IMR-90 (cell line): Measurements from ENCODE around the gene MAP3K3. TPM values are rescaled to one million over a fixed set of nuclear protein-coding genes. Genes with fewer than 3 reads are reported as not detected.
A peak's percentile ranks its signal among the peaks of the same experiment; 100 is the strongest.

Experiments
- ATAC-seq: fragments of 200-7000 bp; cut with Tn5 transposase; 2 replicates; pipeline ENCODE4 v1.9.1; 2020; ENCODE audit warnings: low read depth, mild to moderate bottlenecking, moderate library complexity
- BruUV-seq: library from RNA; stranded (reverse); fragments of 400-500 nt; replicated peaks from 2 replicates; lab custom pipeline; 2021; lab: Mats Ljungman, UMichigan
- CTCF ChIA-PET: fragments of 300-600 bp; formaldehyde crosslinking; extraction: SDS; loops from one replicate; lab custom pipeline; 2021; ENCODE audit warnings: antibody characterized with exemption; lab: Yijun Ruan, JAX
- POLR2A ChIA-PET: fragments of 300-600 bp; sonication (Branson Sonifier 250); formaldehyde crosslinking; loops from one replicate; lab custom pipeline; 2022; ENCODE audit warnings: antibody characterized with exemption; ENCODE audit not compliant: unreplicated experiment; lab: Charles Lee
- DNase-seq: peaks from one replicate; pipeline ENCODE4 v3.0.0; 2013
- H2AFZ ChIP-seq: replicated peaks from 2 replicates; pipeline ENCODE3; 2013; ENCODE audit warnings: low read length, mild to moderate bottlenecking; ENCODE audit not compliant: poor library complexity
- H2AK5ac ChIP-seq: 2 replicates; pipeline ENCODE4 v1.6.1; 2013; ENCODE audit warnings: low read depth, low read length, inconsistent platforms
- H2AK9ac ChIP-seq: replicated peaks from 2 replicates; pipeline ENCODE3; 2013; ENCODE audit warnings: mild to moderate bottlenecking, low read depth, low read length, moderate library complexity; ENCODE audit not compliant: poor library complexity
- H2BK120ac ChIP-seq: 2 replicates; pipeline ENCODE4 v1.6.1; 2013; ENCODE audit warnings: low read depth, low read length, inconsistent platforms
- H2BK15ac ChIP-seq: 3 replicates; pipeline ENCODE4 v1.6.1; 2013; ENCODE audit warnings: low read depth, low read length, inconsistent platforms
- H2BK20ac ChIP-seq: 2 replicates; pipeline ENCODE4 v1.6.1; 2013; ENCODE audit warnings: low read depth, mild to moderate bottlenecking, inconsistent platforms, low read length, moderate library complexity
- H2BK5ac ChIP-seq: 2 replicates; pipeline ENCODE4 v1.6.1; 2013; ENCODE audit warnings: mild to moderate bottlenecking, low read depth, low read length, inconsistent platforms; ENCODE audit not compliant: poor library complexity, severe bottlenecking
- H3K14ac ChIP-seq: replicated peaks from 2 replicates; pipeline ENCODE4 v1.6.1; 2013; ENCODE audit warnings: low read depth, low read length, inconsistent platforms
- H3K18ac ChIP-seq: 2 replicates; pipeline ENCODE4 v1.6.1; 2013; ENCODE audit warnings: low read depth, low read length, control low read depth
- H3K23ac ChIP-seq: 2 replicates; pipeline ENCODE4 v1.6.1; 2013; ENCODE audit warnings: low read depth, low read length, inconsistent platforms
- H3K27ac ChIP-seq: 2 replicates; pipeline ENCODE4 v1.5.1; 2013; ENCODE audit warnings: mild to moderate bottlenecking, control low read depth, low read length; ENCODE audit not compliant: insufficient read depth
- H3K27me3 ChIP-seq: 2 replicates; pipeline ENCODE4 v1.6.1; 2013; ENCODE audit warnings: low read length; ENCODE audit not compliant: control insufficient read depth, insufficient read depth
- H3K36me3 ChIP-seq: 2 replicates; pipeline ENCODE4 v1.6.1; 2013; ENCODE audit warnings: low read length, mixed read lengths; ENCODE audit not compliant: control insufficient read depth, insufficient read depth
- H3K4ac ChIP-seq: 2 replicates; pipeline ENCODE4 v1.6.1; 2013; ENCODE audit warnings: low read depth, low read length, inconsistent platforms
- H3K4me1 ChIP-seq: 2 replicates; pipeline ENCODE4 v1.6.1; 2013; ENCODE audit warnings: low read length, mixed read lengths; ENCODE audit not compliant: control insufficient read depth, insufficient read depth
- H3K4me2 ChIP-seq: 2 replicates; pipeline ENCODE4 v1.6.1; 2013; ENCODE audit warnings: low read depth, mild to moderate bottlenecking, control low read depth, low read length, moderate library complexity
- H3K4me3 ChIP-seq: 2 replicates; pipeline ENCODE4 v1.5.1; 2013; ENCODE audit warnings: low read depth, mild to moderate bottlenecking, control low read depth, low read length, moderate library complexity; ENCODE audit not compliant: insufficient read depth
- H3K56ac ChIP-seq: 2 replicates; pipeline ENCODE4 v1.6.1; 2013; ENCODE audit warnings: low read length, inconsistent platforms; ENCODE audit not compliant: insufficient read depth; ENCODE audit errors: extremely low read depth
- H3K79me1 ChIP-seq, 2 experiments: 2 replicates each; pipeline ENCODE4 v1.6.1; 2013; ENCODE audit warnings: low read length in 2 of 2, inconsistent platforms in 1 of 2, low read depth in 1 of 2
- H3K9ac ChIP-seq: 2 replicates; pipeline ENCODE4 v1.6.1; 2013; ENCODE audit warnings: low read depth, low read length, control low read depth
- H3K9me1 ChIP-seq: 2 replicates; pipeline ENCODE4 v1.6.1; 2013; ENCODE audit warnings: low read length, inconsistent platforms; ENCODE audit not compliant: insufficient read depth
- H3K9me3 ChIP-seq: 2 replicates; pipeline ENCODE4 v1.6.1; 2013; ENCODE audit warnings: low read length; ENCODE audit not compliant: control insufficient read depth, insufficient read depth
- H4K20me1 ChIP-seq: 2 replicates; pipeline ENCODE4 v1.6.1; 2013; ENCODE audit warnings: low read length, inconsistent platforms; ENCODE audit not compliant: insufficient read depth
- H4K5ac ChIP-seq: 2 replicates; pipeline ENCODE4 v1.6.1; 2013; ENCODE audit warnings: mild to moderate bottlenecking, low read depth, low read length, control low read depth
- H4K8ac ChIP-seq, 2 experiments: 2 replicates each; pipeline ENCODE4 v1.6.1; 2013; ENCODE audit warnings: low read depth in 2 of 2, low read length in 2 of 2, control low read depth in 1 of 2, inconsistent platforms in 1 of 2
- H4K91ac ChIP-seq: 2 replicates; pipeline ENCODE4 v1.6.1; 2013; ENCODE audit warnings: low read depth, low read length, inconsistent platforms; ENCODE audit not compliant: insufficient read depth
- BHLHE40 ChIP-seq: fragments of 150-350 bp; IDR thresholded peaks from 2 replicates; pipeline ENCODE4 v1.6.1; 2016; ENCODE audit warnings: mild to moderate bottlenecking, low read depth, low read length
- CEBPB ChIP-seq: IDR thresholded peaks from 2 replicates; pipeline ENCODE4 v1.6.1; 2012; ENCODE audit warnings: low read depth, low read length, improper control_type of control experiment
- CHD1 ChIP-seq: IDR thresholded peaks from 2 replicates; pipeline ENCODE4 v1.6.1; 2012; ENCODE audit warnings: low read depth, low read length, improper control_type of control experiment
- CTCF ChIP-seq: conservative IDR thresholded peaks from 2 replicates; pipeline ENCODE4 v1.5.1; 2012; ENCODE audit warnings: mild to moderate bottlenecking, low read depth, low read length, improper control_type of control experiment
- ELK1 ChIP-seq: fragments of 150-350 bp; IDR thresholded peaks from 2 replicates; pipeline ENCODE4 v1.6.1; 2016; ENCODE audit warnings: low read depth, mild to moderate bottlenecking, low read length, moderate library complexity, borderline replicate concordance
- FOS ChIP-seq: fragments of 150-350 bp; IDR thresholded peaks from 2 replicates; pipeline ENCODE4 v1.6.1; 2016; ENCODE audit warnings: low read depth, low read length
- MAFK ChIP-seq: IDR thresholded peaks from 2 replicates; pipeline ENCODE4 v1.6.1; 2012; ENCODE audit warnings: low read depth, low read length, improper control_type of control experiment
- MAZ ChIP-seq: IDR thresholded peaks from 2 replicates; pipeline ENCODE4 v1.6.1; 2012; ENCODE audit warnings: low read depth, mild to moderate bottlenecking, low read length, improper control_type of control experiment, moderate library complexity, borderline replicate concordance
- MXI1 ChIP-seq: IDR thresholded peaks from 2 replicates; pipeline ENCODE4 v1.6.1; 2012; ENCODE audit warnings: low read depth, mild to moderate bottlenecking, low read length, moderate library complexity, borderline replicate concordance
- NFE2L2 ChIP-seq: fragments of 150-350 bp; IDR thresholded peaks from 2 replicates; pipeline ENCODE4 v1.6.1; 2016; ENCODE audit warnings: low read depth, mild to moderate bottlenecking, low read length
- POLR2A ChIP-seq: IDR thresholded peaks from 2 replicates; pipeline ENCODE4 v1.6.1; 2012; ENCODE audit warnings: mild to moderate bottlenecking, low read depth, low read length
- RAD21 ChIP-seq: IDR thresholded peaks from 2 replicates; pipeline ENCODE4 v1.6.1; 2012; ENCODE audit warnings: low read length, improper control_type of control experiment
- RCOR1 ChIP-seq: IDR thresholded peaks from 2 replicates; pipeline ENCODE4 v1.6.1; 2012; ENCODE audit warnings: mild to moderate bottlenecking, low read length, improper control_type of control experiment; ENCODE audit not compliant: insufficient replicate concordance
- USF2 ChIP-seq: fragments of 150-350 bp; IDR thresholded peaks from 2 replicates; pipeline ENCODE4 v1.6.1; 2017; ENCODE audit warnings: mild to moderate bottlenecking, antibody characterized with exemption, low read length, low read depth
- WGBS, 2 experiments: methylation state at CpG; one replicate each; pipeline versions ENCODE4 v1.1.5 to v1.1.7; 2013; ENCODE audit warnings: missing lambda C conversion rate in 2 of 2; ENCODE audit not compliant: insufficient read length in 1 of 2; ENCODE audit errors: extremely low coverage in 2 of 2; 5-methylcytosine and 5-hydroxymethylcytosine counted together
- dilution Hi-C: fragments of 300-500 bp; cut with HindIII; formaldehyde crosslinking; loops from one replicate; pipeline ENCODE4 v1.14.3; 2018; ENCODE audit warnings: low sequenced_read_pairs; ENCODE audit not compliant: unreplicated experiment
- in situ Hi-C: fragments of 300-500 bp; cut with MboI; formaldehyde crosslinking; loops from 3 replicates; pipeline ENCODE4 v1.14.3; 2019; ENCODE audit warnings: low sequenced_read_pairs, inconsistent platforms, mixed read lengths
- intact Hi-C: fragments of 100-400 bp; cut with micrococcal nuclease; formaldehyde crosslinking; loops from 2 replicates; pipeline ENCODE4 v1.10.0; 2022
- polyA plus RNA-seq, 3 experiments: library from polyadenylated mRNA; depleted of rRNA; stranded (reverse); fragments of >200 nt; gene quantifications; 2 replicates each; pipeline ENCODE4 v1.2.3, GENCODE V29; 2012; ENCODE audit warnings: low replicate concordance in 1 of 3
- total RNA-seq: library from RNA; depleted of rRNA; stranded (reverse); fragments of >200 nt; gene quantifications from 2 replicates; pipeline ENCODE4 v1.2.3, GENCODE V29; 2012

MAP3K3 gene
- total and polyA plus RNA-seq, 2 of the 4 experiments (the other 2 are of a cell fraction) = 19.1 to 25.6 TPM

GRCh38 chr17:63635787-63636186, 13.6 kb downstream of the MAP3K3 start:
- Histone ChIP-seq H2AK5ac (no peak overlapping the region), H3K27me3 (no peaks in the 10 kb centered on the region), H4K5ac (no peak overlapping the region), H3K4ac (no peak overlapping the region), H2BK15ac (no peak overlapping the region), H3K18ac (no peak overlapping the region), H2BK5ac (no peak overlapping the region), H3K27ac (no peak overlapping the region), H4K8ac (no peak overlapping the region), H2BK120ac (no peak overlapping the region), H3K9me1 (peaks cover 10% of the 10 kb centered on the region; the same call in 1 of the 2 replicates), H3K4me2 (no peak overlapping the region), H4K91ac (no peak overlapping the region), H3K14ac (no peak overlapping the region), H3K9ac (no peak overlapping the region), H3K56ac (no peak overlapping the region), H3K4me1 (peaks cover 5% of the 10 kb centered on the region), H2BK20ac (no peak overlapping the region), H3K79me1 (peaks cover 19 to 28% of the 10 kb centered on the region in 2 experiments; a peak in 3 of 4 replicates), H3K4me3 (no peak overlapping the region), H2AFZ (no peak overlapping the region), H3K9me3 (no peaks in the 10 kb centered on the region), H2AK9ac (no peak overlapping the region), H3K23ac (no peak overlapping the region), H4K20me1 (0 out of 2 replicates have a peak, but pooled peaks cover 3% of the 10 kb centered on the region), H3K36me3 (peaks cover 14% of the 10 kb centered on the region)
- intact Hi-C loops (no loop called here), in situ Hi-C loops (no loop called here), dilution Hi-C loops (no loop called here)
- no CpG with 5 or more reads among the region's 2 CpGs for WGBS, 2 experiments
- POLR2A ChIA-PET = no interaction called here
- ATAC-seq = peak; percentile 55
- CTCF ChIA-PET = no interaction called here
- no peak for DNase-seq
- no TSS peak for BruUV-seq
- no peak for TF ChIP-seq NFE2L2
- no peak for TF ChIP-seq RCOR1
- no peak for TF ChIP-seq BHLHE40
- TF ChIP-seq POLR2A = no peak
- no peak for TF ChIP-seq USF2
- no peak for TF ChIP-seq RAD21
- no peak for TF ChIP-seq CTCF
- TF ChIP-seq MAZ = no peak
- TF ChIP-seq ELK1 = no peak
- no peak for TF ChIP-seq CEBPB
- no peak for TF ChIP-seq MAFK
- TF ChIP-seq MXI1 = no peak
- no peak for TF ChIP-seq CHD1
- no peak for TF ChIP-seq FOS
